ENCODE measurements around the gene RNF40.

Gene RNF40

DNA sequence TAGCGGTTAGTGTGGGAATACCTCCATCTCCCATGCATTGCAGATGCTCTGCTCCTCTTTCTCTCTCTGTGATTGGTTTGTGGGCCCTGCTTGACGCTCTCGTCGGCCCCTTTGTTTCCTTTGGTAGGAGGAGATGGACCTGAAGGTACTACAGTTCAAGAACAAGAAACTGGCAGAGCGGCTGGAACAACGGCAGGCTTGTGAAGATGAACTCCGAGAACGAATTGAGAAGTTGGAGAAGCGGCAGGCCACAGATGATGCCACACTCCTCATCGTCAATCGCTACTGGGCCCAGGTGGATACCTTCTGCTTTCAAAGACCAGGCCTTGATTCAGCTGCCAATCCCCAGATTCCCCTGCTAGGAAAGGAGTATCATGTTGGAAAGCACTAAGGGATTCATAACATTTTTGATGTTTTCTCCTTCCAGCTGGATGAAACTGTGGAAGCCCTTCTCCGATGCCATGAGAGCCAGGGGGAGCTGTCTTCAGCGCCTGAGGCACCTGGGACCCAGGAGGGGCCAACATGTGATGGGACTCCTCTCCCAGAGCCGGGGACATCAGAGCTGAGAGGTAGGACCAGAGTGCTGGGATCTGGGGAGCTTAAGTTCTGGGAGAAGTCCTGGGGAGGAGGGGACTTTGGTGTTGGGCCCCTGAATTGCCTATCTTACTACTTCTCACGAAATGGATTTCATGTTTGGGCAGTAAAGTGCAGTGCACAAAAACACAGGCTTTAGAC lies 1.0 kb downstream of the RNF40 start:
- no peak for DNase-seq (ENCODE audit: low spot score)

- DNase-seq (ENCODE audit: low spot score) = no peak
Observed at GRCh38 chr16:30764086-30764485, 2.0 kb downstream of the RNF40 start.

- no peak for DNase-seq (ENCODE audit: low spot score)
Observed at GRCh38 chr16:30764816-30765465, 2.8 kb downstream of the RNF40 start.

DNA sequence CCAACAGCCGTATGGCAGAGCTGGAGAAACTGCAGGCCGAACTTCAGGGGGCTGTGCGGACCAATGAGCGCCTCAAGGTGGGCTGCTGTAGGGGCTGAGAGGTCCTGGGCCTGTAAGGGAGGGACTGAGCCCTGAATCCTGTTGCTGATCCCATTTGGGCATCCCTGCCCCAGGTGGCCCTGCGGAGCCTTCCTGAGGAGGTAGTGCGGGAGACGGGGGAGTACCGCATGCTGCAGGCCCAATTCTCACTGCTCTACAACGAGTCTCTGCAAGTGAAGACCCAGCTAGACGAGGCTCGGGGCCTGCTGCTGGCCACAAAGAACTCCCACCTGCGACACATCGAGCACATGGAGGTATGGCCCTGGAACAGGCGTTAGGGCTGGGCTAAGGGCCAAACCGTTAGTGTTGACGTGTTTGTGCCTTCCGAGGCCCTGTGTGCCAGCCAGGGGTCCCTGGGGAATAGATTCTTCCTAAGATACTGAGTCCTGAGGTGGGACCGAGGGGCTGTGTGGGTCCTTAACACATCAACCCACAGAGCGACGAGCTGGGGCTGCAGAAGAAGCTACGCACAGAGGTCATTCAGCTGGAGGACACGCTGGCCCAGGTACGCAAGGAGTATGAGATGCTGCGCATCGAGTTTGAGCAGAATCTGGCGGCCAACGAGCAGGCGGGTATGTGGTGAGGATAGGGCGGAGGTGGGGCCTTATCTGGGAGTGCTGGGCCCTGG lies 4.2 kb downstream of the RNF40 start:
- no peak for DNase-seq (ENCODE audit: low spot score)

- DNase-seq (ENCODE audit: low spot score) = no peak
Observed at GRCh38 chr16:30766933-30767284, 4.8 kb downstream of the RNF40 start.

GRCh38 chr16:30767767-30768465 lies 5.8 kb downstream of the RNF40 start:
- no peak for DNase-seq (ENCODE audit: low spot score)

- no peak for DNase-seq (ENCODE audit: low spot score)
Observed at GRCh38 chr16:30768583-30769181, 6.6 kb downstream of the RNF40 start.

DNA sequence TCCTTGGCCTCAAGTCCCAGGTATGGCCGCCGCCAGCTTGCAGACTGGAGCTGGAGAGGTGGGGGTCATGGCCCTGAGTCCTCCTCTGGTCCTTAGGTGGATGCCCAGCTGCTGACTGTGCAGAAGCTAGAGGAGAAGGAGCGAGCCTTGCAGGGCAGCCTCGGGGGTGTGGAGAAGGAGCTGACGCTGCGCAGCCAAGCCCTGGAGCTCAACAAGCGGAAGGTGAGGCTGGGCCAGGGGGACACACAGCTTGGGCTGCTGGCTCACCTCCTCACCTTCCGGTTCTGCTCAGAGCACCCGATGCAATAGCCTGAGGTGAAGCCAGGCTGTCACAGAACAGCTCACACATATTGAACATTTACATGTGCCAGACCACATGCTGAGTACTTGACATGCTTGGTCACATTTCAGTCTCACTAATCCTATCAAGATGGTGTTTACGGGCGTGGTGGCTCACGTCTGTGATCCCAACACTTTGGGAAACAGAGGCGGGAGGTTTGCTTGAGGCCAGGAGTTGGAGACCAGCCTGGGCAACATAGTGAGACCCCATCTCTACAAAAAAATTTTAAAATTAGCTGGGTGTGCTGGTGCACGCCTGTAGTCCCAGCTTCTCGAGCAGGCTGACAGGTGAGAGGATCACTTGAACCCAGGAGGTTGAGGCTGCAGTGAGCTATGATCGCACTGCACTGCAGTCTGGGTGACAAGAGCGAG lies 7.4 kb downstream of the RNF40 start:
- no peak for DNase-seq (ENCODE audit: low spot score)

DNA sequence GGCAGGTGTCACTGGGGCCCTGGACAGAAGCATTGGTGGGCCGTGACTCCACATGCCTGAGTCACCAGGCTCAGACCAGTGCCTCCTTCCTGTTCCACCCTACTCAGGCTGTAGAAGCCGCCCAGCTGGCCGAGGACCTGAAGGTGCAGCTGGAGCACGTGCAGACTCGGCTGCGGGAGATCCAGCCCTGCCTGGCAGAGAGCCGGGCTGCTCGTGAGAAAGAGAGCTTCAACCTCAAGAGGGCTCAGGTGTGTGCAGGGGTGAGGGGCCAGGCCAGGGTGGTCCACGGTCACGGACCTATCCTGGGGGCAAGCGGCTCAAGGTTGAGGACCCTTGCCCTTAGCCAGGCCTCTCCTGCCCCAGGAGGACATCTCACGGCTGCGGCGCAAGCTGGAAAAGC lies 9.6 kb downstream of the RNF40 start:
- no peak for DNase-seq (ENCODE audit: low spot score)

GRCh38 chr16:30773826-30774225 lies 11.7 kb downstream of the RNF40 start:
- no peak for DNase-seq (ENCODE audit: low spot score)

DNA sequence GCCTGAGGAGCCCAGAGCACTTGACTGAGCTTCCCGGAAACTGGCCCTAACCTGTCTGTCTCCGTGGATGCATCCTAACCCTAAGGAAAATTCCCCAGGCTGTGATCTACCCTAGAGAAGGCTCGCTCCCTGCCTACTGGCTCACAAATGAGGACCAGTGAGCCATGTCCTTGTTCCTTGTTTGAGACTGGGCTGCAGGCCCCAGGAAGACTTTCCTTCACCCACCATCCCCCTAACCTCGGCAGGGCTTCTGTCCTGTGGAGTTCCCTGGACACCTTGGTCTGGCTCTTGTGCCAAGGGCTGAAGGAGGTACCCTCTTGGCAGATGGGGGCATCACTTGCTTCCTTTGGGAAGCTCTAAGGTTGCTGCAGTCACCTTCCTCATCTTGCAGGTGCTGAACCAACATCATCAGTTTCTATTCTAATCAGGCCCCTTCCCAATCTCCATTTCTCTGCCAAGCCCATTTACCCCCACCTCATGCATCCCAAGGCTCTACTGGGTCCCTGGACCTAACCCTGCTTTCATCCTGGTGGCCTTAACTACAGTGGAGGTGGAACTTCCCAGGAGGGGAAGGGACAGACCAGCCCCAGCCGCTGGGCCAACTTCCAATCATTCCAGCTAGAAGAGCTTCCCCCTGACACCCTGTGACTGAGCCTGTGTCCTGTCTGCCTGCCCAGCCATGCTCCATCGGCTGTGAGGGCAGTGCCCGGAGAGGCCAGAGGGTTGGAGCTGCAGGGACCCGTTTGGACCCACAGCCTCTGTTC lies 12.4 kb downstream of the RNF40 start:
- no peak for DNase-seq (ENCODE audit: low spot score)

GRCh38 chr16:30775131-30775391 lies 12.9 kb downstream of the RNF40 start:
- DNase-seq (ENCODE audit: low spot score) = no peak

- peak; percentile 92 for DNase-seq (ENCODE audit: low spot score)
Observed at GRCh38 chr16:30775392-30776188, 13.5 kb downstream of the RNF40 start.

DNA sequence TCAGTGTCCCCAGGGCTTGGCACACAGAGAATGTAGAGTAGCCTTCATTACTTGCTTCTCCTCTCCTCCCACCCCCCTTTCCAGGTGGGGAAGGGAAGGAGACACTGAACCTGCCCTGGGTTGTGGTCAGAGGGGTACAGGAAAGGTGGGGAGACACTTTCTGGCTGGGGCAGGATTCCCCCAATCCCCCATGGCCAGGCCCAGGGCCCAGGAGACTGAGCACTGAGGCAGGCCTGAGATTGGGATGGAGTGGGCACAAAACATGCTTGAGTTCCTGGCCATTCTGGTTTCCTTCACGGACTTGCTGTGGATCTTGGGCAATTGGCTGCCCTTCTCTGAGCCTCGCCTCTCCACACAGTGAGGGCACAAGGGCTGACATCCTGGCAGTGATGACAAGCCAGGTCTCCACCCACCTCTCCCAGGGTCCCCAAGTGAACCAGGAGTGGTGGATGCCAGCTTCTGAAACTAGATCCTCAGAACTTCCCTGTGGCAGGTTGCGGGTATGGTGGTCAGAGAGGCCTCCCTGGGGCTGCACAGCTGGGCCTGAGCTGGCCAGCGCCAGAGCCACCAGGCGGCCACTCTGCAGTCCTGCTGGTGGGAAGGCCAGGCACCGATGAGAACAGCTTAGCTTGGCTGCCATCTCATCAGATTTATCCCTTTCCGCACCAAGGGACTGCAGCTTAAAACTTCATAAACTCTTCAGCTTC lies 15.6 kb downstream of the RNF40 start:
- no peak for DNase-seq (ENCODE audit: low spot score)

DNA sequence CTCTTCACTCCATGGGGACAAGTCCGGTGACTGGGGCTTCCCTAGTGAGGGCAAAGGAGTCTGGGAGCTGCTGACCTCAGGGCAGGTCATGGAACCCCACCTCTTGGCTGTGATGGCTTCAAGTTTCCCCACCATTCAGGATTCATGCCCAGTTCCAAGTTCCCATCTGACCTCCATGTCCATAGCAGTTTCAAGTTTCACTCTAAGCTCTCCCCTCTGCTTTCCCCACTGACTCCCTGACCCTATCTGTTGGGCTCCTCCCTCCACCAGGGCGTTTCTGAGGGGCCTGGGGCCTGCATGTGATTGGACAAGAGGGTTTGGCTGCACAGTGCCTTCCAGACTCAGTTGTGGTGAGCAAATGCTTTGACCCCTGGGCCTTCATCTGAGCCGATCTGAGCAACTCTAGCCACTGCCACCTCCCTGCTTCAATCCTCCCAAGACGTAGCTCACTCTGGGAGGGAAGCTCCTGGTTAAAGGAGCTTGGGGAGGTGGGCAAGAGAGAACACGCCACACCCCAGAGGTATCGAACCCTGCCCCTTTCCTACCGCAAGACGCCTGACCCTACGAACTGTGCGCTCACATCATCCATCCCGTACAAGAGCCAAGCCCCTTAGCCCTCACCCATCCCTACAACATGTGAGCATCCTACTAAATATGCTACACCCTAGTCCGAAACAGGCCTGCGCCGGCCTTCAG lies 16.6 kb downstream of the RNF40 start:
- DNase-seq (ENCODE audit: low spot score) = no peak

GRCh38 chr16:30779596-30779995 lies 17.5 kb downstream of the RNF40 start:
- no peak for DNase-seq (ENCODE audit: low spot score)

- no peak for DNase-seq (ENCODE audit: low spot score)
Observed at GRCh38 chr16:30780021-30780420, 17.9 kb downstream of the RNF40 start.

- no peak for DNase-seq (ENCODE audit: low spot score)
Observed at GRCh38 chr16:30780549-30780948, 18.4 kb downstream of the RNF40 start.

All from D341Med (cell line).